NCI-H774 (cell line): ENCODE results near the gene DOCK4.
A peak's percentile ranks its signal among the peaks of the same experiment; 100 is the strongest.
"Not testable (repeated sequence)": the region's sequence is repeated elsewhere in the genome, so short reads cannot be mapped to it uniquely, and the experiment has no call there.

Experiments
- DNase-seq: peaks from one replicate; lab custom pipeline; 2025; lab: John Stamatoyannopoulos, UW

DOCK4 gene

DNA sequence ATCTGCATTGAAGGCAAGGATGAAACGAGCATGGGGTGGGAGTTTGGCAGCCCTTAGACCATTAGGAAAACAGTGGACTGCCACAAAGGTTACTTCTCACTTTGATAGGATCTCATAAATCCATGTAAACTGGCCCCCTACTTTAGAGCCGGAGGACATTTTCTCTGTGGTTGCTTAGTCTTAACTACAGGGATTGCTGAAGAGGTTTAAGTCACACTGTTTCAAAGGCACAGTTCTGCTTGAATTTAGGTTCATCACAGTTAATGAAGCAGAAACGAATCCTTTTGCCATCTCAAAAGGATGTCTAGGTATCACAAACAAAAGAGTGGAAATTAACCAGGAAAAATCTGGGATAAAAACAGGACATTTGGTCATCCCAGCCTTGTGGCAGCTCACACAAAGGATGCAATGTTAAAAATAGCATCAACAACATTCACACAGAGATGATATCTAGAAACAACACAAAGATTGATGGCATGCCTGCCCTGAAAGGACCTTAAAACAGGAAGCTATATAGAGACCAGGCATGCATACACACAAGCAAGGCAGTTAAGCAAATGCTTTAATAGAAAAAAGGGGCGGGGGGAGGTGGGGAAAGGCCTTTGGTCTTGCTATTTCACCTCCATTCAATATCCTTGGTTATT, 74.0 kb downstream of the DOCK4 start:
- no peak for DNase-seq

DNA sequence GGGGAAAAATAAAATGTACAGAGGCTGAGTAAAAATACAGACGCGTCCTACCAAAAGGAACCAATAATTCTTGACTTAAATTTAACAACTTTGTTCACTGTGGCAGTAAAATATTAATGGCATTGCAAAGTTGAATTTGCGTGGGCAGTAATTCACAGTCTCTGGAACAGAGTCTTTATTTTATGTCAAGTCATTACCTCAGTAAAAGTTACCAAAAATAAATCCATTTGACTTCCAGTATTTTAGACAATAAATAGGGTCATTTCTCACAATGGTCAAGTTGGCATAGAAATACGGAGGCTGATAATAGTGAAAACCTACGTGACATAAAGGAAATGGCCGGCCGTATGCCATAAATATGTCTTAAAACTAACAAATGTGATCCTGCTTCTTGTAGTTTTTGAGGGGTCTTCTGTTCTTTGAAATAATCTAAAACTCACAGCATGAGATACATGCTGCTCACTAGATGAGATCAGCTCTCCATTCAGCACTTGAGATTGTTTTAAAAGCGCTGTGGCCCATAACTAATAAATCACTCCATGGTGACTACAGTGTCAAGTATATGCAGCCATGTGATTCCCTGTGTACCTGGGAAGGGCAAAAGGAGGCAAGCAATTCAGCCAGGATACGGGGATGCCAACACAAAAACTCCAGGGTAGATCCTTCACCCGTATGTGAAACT, 75.3 kb downstream of the DOCK4 start:
- no peak for DNase-seq

DNA sequence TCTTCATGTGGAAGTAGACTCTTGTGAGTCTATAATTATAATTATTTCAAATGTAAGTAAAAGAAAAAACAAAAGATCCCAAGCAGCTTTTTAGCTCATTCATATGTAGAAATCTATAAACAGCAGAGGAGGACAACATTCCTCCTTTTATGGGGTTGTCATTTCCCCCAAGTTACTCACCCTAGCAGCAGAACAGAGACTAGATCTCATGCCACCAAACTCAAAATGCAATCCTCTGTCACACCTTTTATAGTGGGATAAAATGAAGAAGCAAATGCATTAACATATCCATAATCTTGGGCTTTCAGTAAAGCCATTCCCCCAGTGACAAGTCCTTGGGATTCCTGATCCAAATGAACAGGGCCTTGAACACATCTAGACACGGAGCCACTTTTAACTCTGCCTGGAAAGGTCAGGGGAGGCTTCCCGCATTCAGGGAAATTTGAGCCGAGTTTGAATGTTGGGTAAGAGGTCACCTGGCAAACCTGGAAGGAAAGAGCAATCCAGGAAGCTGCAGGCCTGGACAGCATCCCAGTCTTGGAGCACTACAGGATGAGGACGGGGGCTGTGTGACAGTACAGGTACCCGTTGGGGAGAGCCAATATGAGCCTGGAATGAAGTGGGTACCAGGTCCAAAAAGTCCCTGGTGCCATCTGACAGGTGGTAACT, 76.4 kb downstream of the DOCK4 start:
- DNase-seq, result no peak

DNA sequence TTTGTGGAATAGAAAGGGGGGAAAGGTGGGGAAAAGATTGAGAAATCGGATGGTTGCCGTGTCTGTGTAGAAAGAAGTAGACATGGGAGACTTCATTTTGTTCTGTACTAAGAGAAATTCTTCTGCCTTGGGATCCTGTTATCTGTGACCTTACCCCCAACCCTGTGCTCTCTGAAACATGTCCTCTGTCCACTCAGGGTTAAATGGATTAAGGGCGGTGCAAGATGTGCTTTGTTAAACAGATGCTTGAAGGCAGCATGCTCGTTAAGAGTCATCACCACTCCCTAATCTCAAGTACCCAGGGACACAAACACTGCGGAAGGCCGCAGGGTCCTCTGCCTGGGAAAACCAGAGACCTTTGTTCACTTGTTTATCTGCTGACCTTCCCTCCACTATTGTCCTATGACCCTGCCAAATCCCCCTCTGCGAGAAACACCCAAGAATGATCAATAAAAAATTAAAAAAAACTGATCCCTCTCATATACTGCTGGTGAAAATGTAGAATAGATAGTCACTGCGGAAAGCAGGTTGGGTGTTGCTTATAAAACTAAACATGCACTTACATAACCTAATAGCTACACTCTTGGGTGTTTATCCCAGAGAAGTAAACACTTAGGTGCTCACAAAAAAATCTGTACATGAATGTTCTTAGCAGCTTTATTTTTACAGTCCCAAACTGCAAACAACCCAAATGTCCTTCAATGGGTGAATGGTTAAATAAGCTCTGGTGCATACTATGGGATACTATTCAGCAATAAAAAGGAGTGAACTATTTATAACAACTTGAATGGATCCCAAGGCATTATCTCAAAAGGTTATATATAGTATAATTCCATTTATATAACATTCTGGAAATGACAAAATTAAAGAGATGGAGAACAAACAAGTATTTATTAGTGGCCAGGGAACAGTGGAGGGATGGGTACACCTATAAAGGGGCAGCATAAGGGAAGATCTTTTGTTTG, 77.5 kb downstream of the DOCK4 start:
- not testable (repeated sequence) for DNase-seq

DNA sequence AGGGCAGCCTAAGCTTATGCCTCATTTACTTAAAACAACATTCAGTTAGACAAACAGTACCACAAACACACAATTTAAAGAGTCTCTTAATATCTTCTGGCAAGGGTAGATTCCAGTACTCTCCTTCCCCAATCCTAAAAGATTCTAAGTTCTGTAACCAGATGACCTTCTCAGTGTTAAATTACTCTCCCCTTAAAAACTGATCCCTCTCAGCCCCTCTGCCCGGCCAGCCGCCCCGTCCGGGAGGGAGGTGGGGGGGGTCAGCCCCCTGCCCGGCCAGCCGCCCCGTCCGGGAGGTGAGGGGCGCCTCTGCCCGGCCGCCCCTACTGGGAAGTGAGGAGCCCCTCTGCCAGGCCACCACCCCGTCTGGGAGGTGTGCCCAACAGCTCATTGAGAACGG, 78.2 kb downstream of the DOCK4 start:
- DNase-seq, result not testable (repeated sequence)

DNA sequence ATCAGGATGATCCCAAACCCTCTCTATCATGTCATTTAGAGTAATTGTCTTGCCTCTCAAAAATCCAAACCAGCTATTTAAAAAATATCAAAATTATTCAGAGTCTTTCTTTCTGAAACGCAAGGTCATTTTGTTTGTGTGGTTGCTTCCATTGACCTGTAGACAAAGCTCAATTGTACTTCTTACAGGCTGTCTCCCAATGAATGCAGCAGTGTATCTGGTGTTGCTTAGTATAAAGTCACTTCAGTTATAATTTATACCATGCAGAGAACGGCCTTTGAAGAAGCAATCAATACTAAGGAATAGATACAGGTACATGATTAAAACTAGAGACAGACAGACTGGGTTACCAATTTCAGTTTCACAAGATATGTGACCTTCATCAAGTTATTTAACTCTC, 80.9 kb downstream of the DOCK4 start:
- no peak for DNase-seq

DNA sequence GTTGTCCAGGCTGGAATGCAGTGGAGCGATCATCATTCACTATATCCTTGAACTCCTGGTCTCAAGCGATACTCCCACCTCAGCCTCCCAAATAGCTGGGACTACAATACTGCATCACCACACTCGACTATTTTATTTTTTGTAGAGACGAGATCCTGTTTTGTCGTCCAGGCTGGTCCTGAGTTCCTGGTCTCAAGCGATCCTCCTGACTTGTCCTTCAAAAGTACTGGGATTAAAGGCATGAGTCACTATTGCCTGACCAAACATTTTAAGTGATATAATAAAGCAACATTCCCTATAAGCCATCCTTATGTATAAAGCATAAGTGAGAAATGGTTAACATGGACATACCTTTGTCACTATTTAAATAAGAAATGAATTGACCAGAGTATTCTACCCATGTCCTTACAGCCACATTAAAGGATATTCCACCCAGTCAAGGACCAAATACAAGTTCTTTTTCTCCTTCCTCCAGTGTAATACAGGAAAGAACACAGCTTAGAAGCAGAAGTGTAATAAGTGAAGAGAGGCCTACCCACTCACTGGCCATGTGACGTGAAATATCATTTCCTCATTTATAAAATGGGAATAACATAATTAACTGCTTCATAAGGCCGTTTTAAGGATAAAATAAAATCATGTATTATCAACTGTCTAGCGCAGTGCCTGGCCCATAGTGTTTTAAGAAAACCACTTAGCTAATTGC, 82.0 kb downstream of the DOCK4 start:
- DNase-seq, result no peak

DNA sequence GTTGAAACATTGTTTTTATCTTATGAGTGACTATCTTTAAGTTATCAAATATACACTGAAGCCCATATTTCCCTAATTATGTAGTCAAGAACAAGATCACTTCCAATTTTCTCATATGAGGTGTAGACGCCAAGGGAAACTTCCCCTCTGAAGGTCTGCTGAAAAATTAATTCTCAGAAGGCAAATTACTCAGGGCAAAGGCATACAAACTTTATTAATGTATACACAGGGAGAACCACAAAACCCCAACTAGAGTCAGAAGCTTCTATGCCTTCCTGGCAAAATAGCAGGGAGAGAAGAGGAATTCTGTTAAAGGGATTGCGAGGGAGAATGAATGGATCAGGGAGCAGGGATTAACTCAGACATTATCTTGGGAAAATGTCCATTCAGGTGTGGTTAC, 83.4 kb downstream of the DOCK4 start:
- DNase-seq, result no peak

DNA sequence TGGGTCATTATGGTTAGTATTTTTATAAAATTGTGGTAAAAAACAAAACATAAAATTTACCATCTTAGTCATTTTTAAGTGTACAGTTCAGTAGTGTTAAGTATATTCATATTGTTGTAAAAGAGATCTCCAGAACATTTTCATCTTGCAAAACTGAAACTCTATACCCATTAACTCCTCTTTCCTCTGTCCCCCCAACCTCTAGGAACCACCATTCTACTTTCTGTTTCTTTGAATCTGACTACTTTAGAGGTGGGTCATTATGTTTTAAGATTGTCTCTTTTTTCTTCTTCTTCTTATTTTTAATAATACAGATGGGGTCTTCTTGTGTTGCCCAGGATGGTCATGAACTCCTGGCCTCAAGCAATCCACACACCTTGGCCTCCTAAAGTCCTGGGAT, 84.1 kb downstream of the DOCK4 start:
- no peak for DNase-seq

DNA sequence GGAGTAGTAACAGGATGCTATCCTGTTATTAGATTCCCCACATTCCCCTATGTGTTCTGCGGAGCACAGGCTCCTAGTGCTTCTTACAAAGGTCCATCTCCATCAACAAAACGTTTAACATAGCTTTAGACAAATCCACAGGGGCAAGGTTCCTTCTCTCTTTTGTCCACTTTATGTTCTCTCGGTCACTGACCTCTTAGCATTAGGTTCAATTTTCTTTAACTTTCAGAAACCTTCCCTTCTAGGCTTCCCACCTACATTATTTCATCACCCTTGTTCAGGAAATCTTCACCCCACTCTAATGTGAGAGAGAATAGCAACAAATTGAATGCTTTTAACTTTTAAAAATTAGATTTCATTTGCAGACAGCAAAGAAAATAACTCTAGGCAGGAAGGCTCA, 84.9 kb downstream of the DOCK4 start:
- no peak for DNase-seq

DNA sequence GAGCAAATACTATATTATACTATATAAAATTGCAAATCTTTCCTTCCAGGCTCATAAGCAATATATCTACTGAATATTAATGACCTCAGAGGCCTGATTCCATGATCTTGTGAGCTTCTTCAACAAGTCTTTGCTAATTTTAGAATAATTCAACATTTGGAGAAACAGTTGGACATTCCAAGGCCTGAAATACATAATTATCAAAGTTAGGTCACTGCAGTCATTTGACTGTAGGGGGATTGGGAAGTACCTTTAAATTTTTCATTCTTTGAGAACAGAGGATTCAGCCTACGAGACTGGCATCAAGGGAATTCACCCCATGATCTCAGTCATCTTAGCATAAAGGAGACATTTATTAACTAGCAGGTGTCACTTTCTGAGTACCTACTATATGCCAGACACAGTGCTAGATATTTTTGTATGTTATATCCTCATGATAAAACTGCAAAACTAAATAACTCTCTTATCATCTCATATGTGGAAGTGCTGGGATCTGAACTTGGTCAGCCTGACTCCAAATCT, 85.4 kb downstream of the DOCK4 start:
- DNase-seq, result no peak

DNA sequence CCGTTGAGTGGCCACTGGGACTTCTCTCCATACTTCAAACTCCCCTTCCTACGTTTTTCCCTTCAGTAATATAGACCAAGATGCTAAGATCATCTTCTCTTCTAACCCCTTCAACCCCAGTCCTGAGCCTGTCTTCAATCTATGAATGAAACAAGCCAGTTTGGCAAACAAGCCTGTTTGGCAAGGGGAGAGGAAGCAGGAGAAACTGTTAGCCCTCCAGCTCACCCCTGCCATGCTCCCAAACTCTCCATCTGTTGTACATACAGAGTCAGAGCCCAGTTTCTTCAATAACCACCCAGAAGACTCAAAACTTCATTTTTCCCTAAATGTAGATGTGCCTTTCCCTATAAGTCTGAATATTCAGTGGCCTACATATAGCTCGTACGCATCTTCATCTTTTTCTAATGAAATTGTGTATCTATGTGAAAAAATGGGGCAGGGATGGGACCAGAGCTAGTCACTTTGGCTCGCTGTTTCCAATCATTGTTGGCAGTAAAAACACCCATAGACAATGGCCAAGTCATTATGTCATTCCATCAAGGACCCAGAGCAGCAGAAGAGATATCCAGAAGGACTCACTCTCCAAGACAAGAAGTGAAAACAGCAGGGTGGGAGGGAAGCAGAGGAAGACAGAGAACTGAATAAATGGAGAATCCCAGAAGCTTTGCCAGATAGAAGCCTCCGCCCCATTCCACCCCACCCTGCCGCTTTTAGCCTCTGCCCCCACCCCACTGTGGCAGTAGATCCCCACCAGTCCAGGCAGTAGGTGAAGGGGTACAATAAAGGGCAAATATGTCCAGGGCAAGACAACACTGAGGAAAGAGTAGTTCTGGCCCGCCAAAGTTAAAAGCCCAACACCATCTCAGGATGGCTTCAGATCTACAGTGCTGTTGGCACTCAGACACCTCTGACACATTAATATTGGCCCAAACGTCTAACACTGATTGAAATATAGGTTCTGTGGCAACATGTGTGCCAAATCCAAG, 87.3 kb downstream of the DOCK4 start:
- no peak for DNase-seq

DNA sequence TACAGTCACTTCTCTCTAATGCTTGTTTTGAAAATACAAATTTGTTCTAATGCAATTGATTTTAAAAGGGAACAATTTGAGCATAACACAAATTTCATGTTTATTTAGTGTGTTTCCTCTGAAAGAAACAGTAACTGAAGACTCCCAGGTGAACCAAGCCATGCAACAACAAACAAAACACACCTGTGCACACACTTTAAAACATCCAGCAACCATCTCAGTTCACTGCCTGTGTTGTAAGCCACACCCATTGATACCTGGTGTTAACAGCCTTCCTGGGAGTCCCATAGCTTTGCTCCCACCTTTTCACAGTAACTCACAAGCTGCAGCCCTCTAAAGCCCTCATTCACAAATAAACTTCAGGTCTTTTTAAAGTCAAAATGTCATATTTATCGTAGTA, 89.3 kb downstream of the DOCK4 start:
- DNase-seq, result peak; percentile 71

DNA sequence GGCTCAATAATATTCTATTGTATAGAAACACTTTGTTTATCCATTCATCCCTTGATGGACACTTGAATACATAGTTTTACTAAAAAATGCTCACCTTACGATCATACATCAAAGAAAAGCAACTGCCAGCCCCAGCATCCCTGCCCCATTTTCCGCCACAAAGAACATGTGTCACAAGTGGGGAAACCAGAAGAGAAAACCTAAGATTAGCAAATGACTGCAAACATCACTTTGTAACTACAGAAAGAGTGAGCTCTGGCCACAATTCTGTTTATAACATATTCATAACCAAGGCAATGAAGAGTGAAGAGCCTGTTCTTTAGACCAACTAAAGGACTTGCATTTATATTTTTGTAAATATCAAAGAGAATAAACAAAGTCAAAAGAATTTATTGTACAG, 89.8 kb downstream of the DOCK4 start:
- no peak for DNase-seq

DNA sequence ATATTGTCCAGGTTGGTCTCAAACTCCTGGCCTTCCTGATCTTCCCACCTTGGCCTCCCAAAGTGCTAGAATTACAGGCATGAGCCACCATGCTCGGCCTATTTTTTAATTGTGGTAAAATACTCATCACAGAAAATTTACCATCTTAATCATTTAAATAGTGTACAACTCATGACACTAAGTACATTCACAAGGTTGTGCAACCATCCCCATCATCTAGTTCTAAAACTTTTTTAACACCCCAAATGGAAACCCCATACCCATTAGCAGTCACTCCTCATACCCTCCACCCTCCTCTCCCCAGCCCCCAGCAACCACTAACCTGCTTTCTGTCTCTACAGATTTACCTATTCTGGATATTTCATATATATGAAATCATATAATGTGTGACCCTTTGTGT, 90.3 kb downstream of the DOCK4 start:
- DNase-seq, result no peak

DNA sequence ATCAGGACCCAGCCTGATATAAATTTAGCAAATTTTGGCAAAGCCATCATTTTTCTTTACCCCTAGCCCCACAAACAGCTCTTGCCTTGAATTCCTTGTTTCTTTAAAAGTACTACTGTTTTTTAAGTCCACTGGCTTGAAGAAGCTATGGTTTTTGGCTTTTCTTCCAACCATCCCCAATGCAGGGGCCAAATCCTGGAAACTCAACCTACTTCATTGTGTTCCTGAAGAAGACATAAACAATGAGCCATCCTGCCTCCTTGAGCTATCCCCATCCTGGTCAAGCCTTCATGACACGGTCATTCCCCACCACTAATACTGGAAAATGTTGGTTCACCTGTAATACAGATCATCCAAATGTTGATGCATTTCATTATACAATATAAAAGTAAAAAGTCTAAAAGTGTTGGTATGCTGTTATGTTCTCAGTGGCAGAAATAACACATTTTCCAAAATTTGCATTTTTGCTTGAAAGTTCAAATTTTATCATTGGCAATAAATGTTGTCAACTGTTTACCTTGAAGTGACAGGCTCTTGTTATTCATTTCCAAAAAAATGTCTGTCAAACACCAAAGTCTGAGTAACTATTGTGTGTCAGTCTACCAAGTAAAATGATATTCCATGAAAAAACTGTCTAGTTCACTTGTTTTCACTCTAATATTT, 92.2 kb downstream of the DOCK4 start:
- no peak for DNase-seq

DNA sequence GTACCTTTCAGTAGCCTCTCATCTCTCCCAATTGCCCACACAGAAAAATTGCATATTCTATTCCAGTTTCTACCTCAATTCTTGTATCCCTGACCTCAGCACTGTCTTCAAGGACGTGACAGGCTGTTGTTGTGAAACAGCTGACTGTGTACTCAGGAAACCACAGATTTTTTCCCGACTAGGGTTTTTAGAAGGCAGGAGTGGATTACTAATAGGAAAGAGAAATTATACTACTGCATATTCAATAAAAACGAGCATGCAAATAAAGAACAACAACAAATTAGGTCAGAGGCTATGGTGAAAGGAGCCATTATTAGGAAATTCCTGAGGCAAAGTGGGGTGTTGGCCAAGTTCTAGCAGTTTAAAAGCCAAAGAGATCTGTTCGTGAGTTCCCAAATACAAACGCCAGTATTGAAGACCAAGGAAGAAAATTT, 93.4 kb downstream of the DOCK4 start:
- no peak for DNase-seq

DNA sequence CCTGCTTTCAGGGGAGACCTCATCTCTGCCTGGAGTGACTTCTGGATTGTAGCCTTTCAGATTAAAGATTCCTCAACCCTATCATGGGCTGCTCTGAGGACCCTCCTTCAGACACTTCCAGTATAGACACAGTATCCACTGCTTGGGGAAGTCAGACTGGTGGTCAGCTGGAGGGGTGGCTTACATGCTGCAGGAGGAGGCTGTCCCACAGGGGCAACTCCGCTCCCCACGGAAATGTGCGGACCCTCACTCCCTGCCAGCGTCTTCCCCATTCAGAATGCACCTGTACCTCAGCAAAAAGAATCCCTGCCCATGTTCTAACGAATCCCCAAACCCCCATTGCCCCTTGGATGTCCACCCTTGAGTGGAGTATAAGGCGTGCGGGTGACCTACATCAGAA, 95.5 kb downstream of the DOCK4 start:
- no peak for DNase-seq

DNA sequence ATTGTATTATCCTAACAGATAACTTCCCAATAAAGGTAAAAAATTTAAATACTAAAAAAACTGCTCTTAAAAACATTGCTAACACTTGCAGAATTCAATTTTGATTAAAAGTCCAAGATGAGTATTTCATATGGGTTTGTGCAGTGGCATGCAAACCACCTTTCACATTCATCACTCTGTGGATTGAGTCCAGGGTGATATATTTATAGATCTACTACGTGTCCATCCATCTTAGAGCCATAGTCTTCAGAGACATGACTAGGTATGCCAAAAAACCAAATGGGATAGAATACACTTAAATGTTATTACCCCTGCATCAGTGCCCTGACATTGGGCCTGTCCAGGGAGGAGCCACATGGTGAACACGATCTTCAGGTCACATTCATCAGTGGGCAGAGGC, 96.0 kb downstream of the DOCK4 start:
- no peak for DNase-seq

DNA sequence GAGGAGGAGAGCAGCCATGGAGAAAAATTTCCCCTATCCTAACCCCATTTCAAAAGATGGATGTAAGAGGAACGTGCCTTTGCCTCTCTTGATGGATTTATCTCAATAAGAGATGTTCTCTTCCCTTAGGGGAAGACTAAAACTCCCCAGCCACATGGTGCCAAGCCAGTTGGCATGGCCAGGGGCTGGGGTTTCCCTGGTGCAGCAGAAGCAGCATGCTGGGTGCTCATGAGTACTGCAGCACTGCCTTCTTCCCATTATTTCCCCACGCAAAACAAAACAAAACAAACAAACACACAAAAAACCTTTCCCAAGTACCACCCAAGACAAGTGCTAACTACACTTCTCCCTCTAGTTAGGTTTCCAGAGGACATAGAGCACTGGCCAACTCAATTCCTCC, 97.2 kb downstream of the DOCK4 start:
- no peak for DNase-seq
